ENCODE results near the gene GAS2L2.

DNA sequence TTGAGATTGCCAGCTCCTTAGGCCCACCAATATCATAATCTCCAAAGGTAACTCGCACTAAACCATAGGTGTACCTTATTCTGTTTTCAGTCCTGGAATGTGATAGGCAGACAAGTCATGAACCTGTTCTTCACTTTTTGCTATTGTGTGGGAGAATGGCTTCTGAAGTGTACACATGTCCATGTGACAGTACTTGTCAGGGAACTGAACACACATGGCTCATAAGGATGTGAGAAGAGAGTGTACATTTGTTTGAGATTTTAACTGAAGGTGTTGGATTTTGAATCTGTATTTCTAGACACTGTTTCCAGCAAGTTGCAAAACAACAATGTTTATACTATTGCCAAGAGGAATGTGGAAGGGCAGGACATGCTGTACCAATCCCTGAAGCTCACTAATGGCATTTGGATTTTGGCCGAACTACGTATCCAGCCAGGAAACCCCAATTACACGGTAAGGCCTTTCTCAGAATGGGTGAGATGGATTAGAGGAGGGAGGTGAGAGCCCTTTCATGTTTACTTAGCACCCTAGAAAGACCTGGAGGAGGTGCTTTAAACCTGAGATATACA is 36.1 kb downstream of the GAS2L2 start:
- TF ChIP-seq, protein P1, sequence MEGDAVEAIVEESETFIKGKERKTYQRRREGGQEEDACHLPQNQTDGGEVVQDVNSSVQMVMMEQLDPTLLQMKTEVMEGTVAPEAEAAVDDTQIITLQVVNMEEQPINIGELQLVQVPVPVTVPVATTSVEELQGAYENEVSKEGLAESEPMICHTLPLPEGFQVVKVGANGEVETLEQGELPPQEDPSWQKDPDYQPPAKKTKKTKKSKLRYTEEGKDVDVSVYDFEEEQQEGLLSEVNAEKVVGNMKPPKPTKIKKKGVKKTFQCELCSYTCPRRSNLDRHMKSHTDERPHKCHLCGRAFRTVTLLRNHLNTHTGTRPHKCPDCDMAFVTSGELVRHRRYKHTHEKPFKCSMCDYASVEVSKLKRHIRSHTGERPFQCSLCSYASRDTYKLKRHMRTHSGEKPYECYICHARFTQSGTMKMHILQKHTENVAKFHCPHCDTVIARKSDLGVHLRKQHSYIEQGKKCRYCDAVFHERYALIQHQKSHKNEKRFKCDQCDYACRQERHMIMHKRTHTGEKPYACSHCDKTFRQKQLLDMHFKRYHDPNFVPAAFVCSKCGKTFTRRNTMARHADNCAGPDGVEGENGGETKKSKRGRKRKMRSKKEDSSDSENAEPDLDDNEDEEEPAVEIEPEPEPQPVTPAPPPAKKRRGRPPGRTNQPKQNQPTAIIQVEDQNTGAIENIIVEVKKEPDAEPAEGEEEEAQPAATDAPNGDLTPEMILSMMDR (IDR thresholded peaks at IDR 0.05) = no peak
- no peak for TF ChIP-seq POLR2A (IDR thresholded peaks at IDR 0.05)
- peak in 1 of 4 donors; percentile 81 for TF ChIP-seq EP300 (IDR thresholded peaks at IDR 0.05)

Data from sigmoid colon (tissue), 4 donors.